ENCODE results near the gene BPIFB4. TPM values are rescaled to one million over a fixed set of nuclear protein-coding genes. Genes with fewer than 3 reads are reported as not detected.
"Not testable (repeated sequence)": the region's sequence is repeated elsewhere in the genome, so short reads cannot be mapped to it uniquely, and the experiment has no call there.

BPIFB4 gene
- total and polyA plus RNA-seq, 4 donors = 0.25 TPM; not detected in 3

- H3K27ac ChIP-seq (ENCODE audit: low read depth in 1 of 2, low read length in 1 of 2) = no peak overlapping the region
- H3K4me1 ChIP-seq (ENCODE audit: control insufficient read depth in 5 of 5, insufficient read depth in 5 of 5, low read length in 5 of 5) = no peaks in the 10 kb centered on the region
- WGBS, 2 donors = 73 to 80% methylated on average over 2 of the region's 2 CpGs
- peaks cover 2 to 5% (median 3%) of the 10 kb centered on the region in 3 donors for H3K27me3 ChIP-seq (ENCODE audit: control insufficient read depth in 3 of 3, insufficient read depth in 3 of 3, low read length in 2 of 3)
- H3K9ac ChIP-seq (ENCODE audit: insufficient read depth in 1 of 2, low read length in 2 of 2) = no peak overlapping the region
- peaks cover 0 to 13% (median 4%) of the 10 kb centered on the region in 4 donors for H3K9me3 ChIP-seq (ENCODE audit: control insufficient read depth in 4 of 4, insufficient read depth in 3 of 4, low read length in 3 of 4)
- TF ChIP-seq CTCF (IDR thresholded peaks at IDR 0.05; ENCODE audit: control extremely low read depth, extremely low read depth) = no peak
- ATAC-seq (ENCODE audit: insufficient read depth, low FRiP score) (no peak), DNase-seq (no peak)
- H3K36me3 ChIP-seq (ENCODE audit: control insufficient read depth in 4 of 4, insufficient read depth in 4 of 4, low read length in 4 of 4) = no peaks in the 10 kb centered on the region
- H3K4me3 ChIP-seq = no peak overlapping the region
Observed at GRCh38 chr20:33042983-33043730, 36.3 kb upstream of the BPIFB4 start.

- DNase-seq = no peak
- Histone ChIP-seq H3K4me1 (ENCODE audit: control insufficient read depth in 5 of 5, insufficient read depth in 5 of 5, low read length in 5 of 5) (no peaks in the 10 kb centered on the region), H3K27ac (ENCODE audit: low read depth in 1 of 2, low read length in 1 of 2) (no peak overlapping the region), H3K4me3 (no peak overlapping the region), H3K9me3 (ENCODE audit: control insufficient read depth in 4 of 4, insufficient read depth in 3 of 4, low read length in 3 of 4) (peaks cover 0 to 13% (median 4%) of the 10 kb centered on the region in 4 donors), H3K27me3 (ENCODE audit: control insufficient read depth in 3 of 3, insufficient read depth in 3 of 3, low read length in 2 of 3) (peaks cover 0 to 3% (median 0%) of the 10 kb centered on the region in 3 donors), H3K9ac (ENCODE audit: insufficient read depth in 1 of 2, low read length in 2 of 2) (no peak overlapping the region), H3K36me3 (ENCODE audit: control insufficient read depth in 4 of 4, insufficient read depth in 4 of 4, low read length in 4 of 4) (no peaks in the 10 kb centered on the region)
- TF ChIP-seq CTCF (IDR thresholded peaks at IDR 0.05; ENCODE audit: control extremely low read depth, extremely low read depth) = no peak
- 40 to 76% methylated on average over 1 of the region's 1 CpG for WGBS, 2 donors
- ATAC-seq (ENCODE audit: insufficient read depth, low FRiP score) = no peak
Observed at GRCh38 chr20:33043731-33044181, 35.7 kb upstream of the BPIFB4 start.

- WGBS, 2 donors = 86 to 88% methylated on average over 15 of the region's 15 CpGs
- not testable (repeated sequence) for H3K27ac ChIP-seq (ENCODE audit: low read depth in 1 of 2, low read length in 1 of 2); H3K36me3 ChIP-seq (ENCODE audit: control insufficient read depth in 4 of 4, insufficient read depth in 4 of 4, low read length in 4 of 4); ATAC-seq (ENCODE audit: insufficient read depth, low FRiP score); DNase-seq; H3K27me3 ChIP-seq (ENCODE audit: control insufficient read depth in 3 of 3, insufficient read depth in 3 of 3, low read length in 2 of 3); H3K4me1 ChIP-seq (ENCODE audit: control insufficient read depth in 5 of 5, insufficient read depth in 5 of 5, low read length in 5 of 5); H3K4me3 ChIP-seq; H3K9ac ChIP-seq (ENCODE audit: insufficient read depth in 1 of 2, low read length in 2 of 2)
- peaks cover 0 to 13% (median 4%) of the 10 kb centered on the region in 4 donors for H3K9me3 ChIP-seq (ENCODE audit: control insufficient read depth in 4 of 4, insufficient read depth in 3 of 4, low read length in 3 of 4)
Observed at GRCh38 chr20:33045129-33045721, 34.2 kb upstream of the BPIFB4 start.

GRCh38 chr20:33046412-33046811 is 33.0 kb upstream of the BPIFB4 start:
- Histone ChIP-seq H3K9me3 (ENCODE audit: control insufficient read depth in 4 of 4, insufficient read depth in 3 of 4, low read length in 3 of 4) (peaks cover 0 to 13% (median 4%) of the 10 kb centered on the region in 4 donors), H3K27me3 (ENCODE audit: control insufficient read depth in 3 of 3, insufficient read depth in 3 of 3, low read length in 2 of 3) (no peaks in the 10 kb centered on the region), H3K4me3 (no peak overlapping the region), H3K4me1 (ENCODE audit: control insufficient read depth in 5 of 5, insufficient read depth in 5 of 5, low read length in 5 of 5) (no peaks in the 10 kb centered on the region), H3K27ac (ENCODE audit: low read depth in 1 of 2, low read length in 1 of 2) (no peak overlapping the region), H3K36me3 (ENCODE audit: control insufficient read depth in 4 of 4, insufficient read depth in 4 of 4, low read length in 4 of 4) (no peaks in the 10 kb centered on the region), H3K9ac (ENCODE audit: insufficient read depth in 1 of 2, low read length in 2 of 2) (no peak overlapping the region)
- ATAC-seq (ENCODE audit: insufficient read depth, low FRiP score) (no peak), DNase-seq (no peak)
- 79 to 84% methylated on average over 3 of the region's 3 CpGs for WGBS, 2 donors
- no peak for TF ChIP-seq CTCF (IDR thresholded peaks at IDR 0.05; ENCODE audit: control extremely low read depth, extremely low read depth)
